Measurements from ENCODE around the gene CEP85. TPM values are rescaled to one million over a fixed set of nuclear protein-coding genes. Genes with fewer than 3 reads are reported as not detected.
A peak's percentile ranks its signal among the peaks of the same experiment; 100 is the strongest.

CEP85 gene, protein sequence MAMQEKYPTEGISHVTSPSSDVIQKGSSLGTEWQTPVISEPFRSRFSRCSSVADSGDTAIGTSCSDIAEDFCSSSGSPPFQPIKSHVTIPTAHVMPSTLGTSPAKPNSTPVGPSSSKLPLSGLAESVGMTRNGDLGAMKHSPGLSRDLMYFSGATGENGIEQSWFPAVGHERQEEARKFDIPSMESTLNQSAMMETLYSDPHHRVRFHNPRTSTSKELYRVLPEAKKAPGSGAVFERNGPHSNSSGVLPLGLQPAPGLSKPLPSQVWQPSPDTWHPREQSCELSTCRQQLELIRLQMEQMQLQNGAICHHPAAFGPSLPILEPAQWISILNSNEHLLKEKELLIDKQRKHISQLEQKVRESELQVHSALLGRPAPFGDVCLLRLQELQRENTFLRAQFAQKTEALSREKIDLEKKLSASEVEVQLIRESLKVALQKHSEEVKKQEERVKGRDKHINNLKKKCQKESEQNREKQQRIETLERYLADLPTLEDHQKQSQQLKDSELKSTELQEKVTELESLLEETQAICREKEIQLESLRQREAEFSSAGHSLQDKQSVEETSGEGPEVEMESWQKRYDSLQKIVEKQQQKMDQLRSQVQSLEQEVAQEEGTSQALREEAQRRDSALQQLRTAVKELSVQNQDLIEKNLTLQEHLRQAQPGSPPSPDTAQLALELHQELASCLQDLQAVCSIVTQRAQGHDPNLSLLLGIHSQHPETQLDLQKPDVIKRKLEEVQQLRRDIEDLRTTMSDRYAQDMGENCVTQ
- total RNA-seq = 10 to 100 TPM in 3 of 4 donors, 1 to 10 TPM in 1; 7.5 to 14.7 (median 12.5) TPM

DNA sequence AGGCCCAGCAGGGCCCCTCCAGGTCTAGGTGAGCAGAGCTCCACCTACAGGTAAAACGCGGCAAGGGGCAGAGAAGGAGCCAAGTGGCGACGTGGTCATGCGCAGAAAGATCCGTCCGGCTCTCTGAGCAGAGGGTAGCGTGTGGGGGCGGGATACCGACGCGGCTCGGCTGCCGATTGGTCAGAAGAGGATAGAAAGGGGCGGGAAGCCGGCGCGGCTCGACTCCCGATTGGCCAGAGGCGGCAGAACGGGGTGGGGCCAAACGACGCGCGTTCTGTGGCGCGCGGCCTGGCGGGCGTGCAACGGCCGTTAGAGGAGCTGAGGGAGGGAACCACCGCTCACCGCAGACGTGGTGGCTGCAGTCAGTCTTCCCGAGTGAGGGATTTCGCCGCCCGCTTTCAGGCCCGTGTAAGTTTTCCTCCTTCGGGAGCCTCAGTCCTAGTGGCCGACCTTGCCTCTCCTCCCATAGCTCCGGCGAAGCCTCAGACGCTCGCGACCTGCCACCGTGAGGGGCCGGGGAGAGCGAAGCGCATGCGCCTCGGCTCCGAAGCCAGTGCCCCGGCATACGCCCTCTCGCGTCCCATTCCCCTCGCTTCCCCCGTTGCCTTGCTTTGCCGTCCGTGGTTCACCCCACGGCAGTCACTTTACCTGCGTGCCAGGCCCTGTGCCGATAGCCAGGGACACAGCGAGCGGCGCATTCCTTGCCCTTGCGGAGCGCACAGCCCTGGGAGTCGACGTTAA, at the start of gene CEP85:
Gene CEP85, plus strand, starts transcription at position 298 of the 741 bp plus-strand sequence. CDS start 5,584 bp downstream, outside the sequence.
- DNase-seq = peak; percentile 81
- intact Hi-C loops (cut with DNase I) = no loop called here
- 0% methylated on average over 21 to 41 of the region's 73 CpGs for WGBS, 2 donors
- peak within 1 kb of the TSS; percentile 48 to 91 (median 68) for H3K4me3 ChIP-seq
- no peaks in the 10 kb centered on the region for H3K27me3 ChIP-seq
- no peaks in the 10 kb centered on the region for H3K36me3 ChIP-seq
- peaks cover 8 to 36% (median 9%) of the 10 kb centered on the region in 3 donors for H3K4me1 ChIP-seq
- peak within 1 kb of the TSS; percentile 82 to 96 (median 94) for H3K27ac ChIP-seq
- no peaks in the 10 kb centered on the region for H3K9me3 ChIP-seq
- TF ChIP-seq, protein P1, sequence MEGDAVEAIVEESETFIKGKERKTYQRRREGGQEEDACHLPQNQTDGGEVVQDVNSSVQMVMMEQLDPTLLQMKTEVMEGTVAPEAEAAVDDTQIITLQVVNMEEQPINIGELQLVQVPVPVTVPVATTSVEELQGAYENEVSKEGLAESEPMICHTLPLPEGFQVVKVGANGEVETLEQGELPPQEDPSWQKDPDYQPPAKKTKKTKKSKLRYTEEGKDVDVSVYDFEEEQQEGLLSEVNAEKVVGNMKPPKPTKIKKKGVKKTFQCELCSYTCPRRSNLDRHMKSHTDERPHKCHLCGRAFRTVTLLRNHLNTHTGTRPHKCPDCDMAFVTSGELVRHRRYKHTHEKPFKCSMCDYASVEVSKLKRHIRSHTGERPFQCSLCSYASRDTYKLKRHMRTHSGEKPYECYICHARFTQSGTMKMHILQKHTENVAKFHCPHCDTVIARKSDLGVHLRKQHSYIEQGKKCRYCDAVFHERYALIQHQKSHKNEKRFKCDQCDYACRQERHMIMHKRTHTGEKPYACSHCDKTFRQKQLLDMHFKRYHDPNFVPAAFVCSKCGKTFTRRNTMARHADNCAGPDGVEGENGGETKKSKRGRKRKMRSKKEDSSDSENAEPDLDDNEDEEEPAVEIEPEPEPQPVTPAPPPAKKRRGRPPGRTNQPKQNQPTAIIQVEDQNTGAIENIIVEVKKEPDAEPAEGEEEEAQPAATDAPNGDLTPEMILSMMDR (IDR thresholded peaks at IDR 0.05) = peak; percentile 79 to 97 (median 91)
- TF ChIP-seq POLR2A (IDR thresholded peaks at IDR 0.05) = peak in 3 of 4 donors; percentile 71 to 94 (median 88)

DNA sequence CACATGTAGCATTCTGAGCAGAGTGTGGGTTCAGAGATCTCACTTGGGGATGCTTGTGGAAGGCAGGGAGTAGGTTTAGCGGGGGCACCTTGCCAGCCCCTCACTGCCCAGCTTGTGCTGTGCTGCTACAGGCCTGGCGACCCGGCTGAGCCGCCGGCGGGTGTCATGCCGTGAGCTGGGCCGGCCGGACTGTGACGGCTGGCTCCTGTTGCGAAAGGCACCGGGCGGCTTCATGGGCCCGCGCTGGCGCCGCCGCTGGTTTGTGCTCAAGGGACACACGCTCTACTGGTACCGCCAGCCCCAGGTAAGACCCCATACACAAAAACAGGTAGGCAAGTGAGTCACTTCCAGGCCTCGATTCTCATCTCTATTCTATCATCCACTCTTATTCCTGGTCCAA, 49.1 kb upstream of the CEP85 start:
- 87 to 100% methylated on average over 3 to 4 of the region's 21 CpGs for WGBS, 2 donors
- no peaks in the 10 kb centered on the region for H3K9me3 ChIP-seq
- DNase-seq = no peak
- no peak overlapping the region for H3K4me3 ChIP-seq
- H3K4me1 ChIP-seq = peaks cover 0 to 26% (median 12%) of the 10 kb centered on the region in 3 donors
- no peak overlapping the region for H3K27ac ChIP-seq
- no peaks in the 10 kb centered on the region for H3K27me3 ChIP-seq
- TF ChIP-seq, protein P1 (IDR thresholded peaks at IDR 0.05) = no peak
- TF ChIP-seq POLR2A (IDR thresholded peaks at IDR 0.05) = no peak
- intact Hi-C loops (cut with DNase I) = no loop called here
- peaks cover 0 to 91% (median 3%) of the 10 kb centered on the region in 3 donors for H3K36me3 ChIP-seq

DNA sequence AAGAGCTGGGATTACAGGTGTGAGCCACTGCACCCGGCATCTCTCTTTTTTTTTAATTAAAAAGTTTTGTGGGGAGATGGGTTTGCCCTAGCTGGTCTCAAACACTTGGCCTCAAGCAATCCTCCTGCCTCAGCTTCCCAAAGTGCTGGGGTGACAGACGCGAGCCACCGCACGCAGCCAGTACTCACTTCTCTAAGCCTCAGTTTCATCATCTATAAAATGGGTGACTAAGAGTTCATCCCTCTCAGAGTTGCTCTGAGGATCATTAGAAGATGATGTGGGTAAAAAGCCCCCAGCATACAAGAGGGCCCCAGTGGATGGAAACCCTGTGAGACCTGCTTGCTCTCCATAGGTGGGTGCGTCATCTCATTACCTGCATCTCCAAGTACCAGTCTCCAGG, 46.1 kb upstream of the CEP85 start:
- DNase-seq = no peak
- Histone ChIP-seq H3K4me3 (no peak overlapping the region), H3K4me1 (no peaks in the 10 kb centered on the region), H3K27me3 (no peaks in the 10 kb centered on the region), H3K9me3 (no peaks in the 10 kb centered on the region), H3K36me3 (peaks cover 0 to 70% (median 3%) of the 10 kb centered on the region in 3 donors), H3K27ac (no peak overlapping the region)
- WGBS, 2 donors = 93 to 100% methylated on average over 3 to 6 of the region's 6 CpGs
- TF ChIP-seq, protein P1 (IDR thresholded peaks at IDR 0.05) = no peak
- TF ChIP-seq POLR2A (IDR thresholded peaks at IDR 0.05) = no peak
- intact Hi-C loops (cut with DNase I) = no loop called here

DNA sequence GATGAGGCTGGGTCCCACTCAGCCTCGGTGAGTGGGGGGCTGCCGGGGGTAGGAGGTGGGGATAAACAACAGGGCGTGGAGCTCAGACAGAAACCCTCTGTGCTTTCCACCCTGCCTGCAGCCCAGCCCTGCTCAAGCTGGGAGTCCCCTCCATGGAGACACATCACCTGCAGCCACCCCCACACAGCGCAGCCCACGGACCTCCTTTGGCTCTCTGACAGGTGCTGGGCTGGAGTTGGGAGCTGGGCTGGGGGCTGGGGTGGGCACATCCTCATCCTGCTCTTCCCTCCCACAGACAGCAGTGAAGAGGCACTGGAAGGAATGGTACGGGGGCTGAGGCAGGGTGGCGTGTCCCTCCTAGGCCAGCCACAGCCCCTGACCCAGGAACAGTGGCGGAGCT, 45.5 kb upstream of the CEP85 start:
- TF ChIP-seq POLR2A (IDR thresholded peaks at IDR 0.05) = no peak
- TF ChIP-seq, protein P1 (IDR thresholded peaks at IDR 0.05) = no peak
- Histone ChIP-seq H3K4me1 (no peaks in the 10 kb centered on the region), H3K4me3 (no peak overlapping the region), H3K36me3 (peaks cover 0 to 65% (median 0%) of the 10 kb centered on the region in 3 donors), H3K27ac (no peak overlapping the region), H3K27me3 (no peaks in the 10 kb centered on the region), H3K9me3 (no peaks in the 10 kb centered on the region)
- 100% methylated on average over 1 to 2 of the region's 8 CpGs for WGBS, 2 donors
- intact Hi-C loops (cut with DNase I) = no loop called here
- DNase-seq = no peak

All from esophagus squamous epithelium (tissue), 5 donors.